Stimulated activated CD8-positive, alpha-beta memory T cell treated with anti-CD3 and anti-CD28 coated beads, Interleukin-15, amount 100 ng/mL, for 4 hours (primary cell): ENCODE data around the gene RBM47.
"Not testable (repeated sequence)": the region's sequence is repeated elsewhere in the genome, so short reads cannot be mapped to it uniquely, and the experiment has no call there.

Source experiments
- DNase-seq, 2 donors: peaks; one replicate each; pipeline ENCODE4 v3.0.0-alpha.2; 2020; ENCODE audit warnings: low read depth in 2 of 2

Gene RBM47

GRCh38 chr4:40446261-40446750 is 183.4 kb downstream of the RBM47 start:
- not testable (repeated sequence) for DNase-seq

- no peak for DNase-seq
Observed at GRCh38 chr4:40445671-40446070, 184.0 kb downstream of the RBM47 start.

- no peak for DNase-seq
Observed at GRCh38 chr4:40441430-40441829, 188.2 kb downstream of the RBM47 start.

- DNase-seq = no peak
Observed at GRCh38 chr4:40439519-40439918, 190.1 kb downstream of the RBM47 start.

GRCh38 chr4:40438384-40439026 is 191.2 kb downstream of the RBM47 start:
- DNase-seq = no peak

- DNase-seq = no peak
Observed at GRCh38 chr4:40437741-40438383, 191.8 kb downstream of the RBM47 start.

- DNase-seq = not testable (repeated sequence)
Observed at GRCh38 chr4:40435306-40435705, 194.4 kb downstream of the RBM47 start.

- DNase-seq = no peak
Observed at GRCh38 chr4:40434126-40434687, 195.5 kb downstream of the RBM47 start.

- DNase-seq = no peak
Observed at GRCh38 chr4:40432504-40432903, 197.2 kb downstream of the RBM47 start.

GRCh38 chr4:40427871-40428270 is 201.8 kb downstream of the RBM47 start:
- DNase-seq = not testable (repeated sequence)

GRCh38 chr4:40427128-40427527 is 202.5 kb downstream of the RBM47 start:
- DNase-seq = no peak

GRCh38 chr4:40425799-40426574 is 203.7 kb downstream of the RBM47 start:
- no peak for DNase-seq

GRCh38 chr4:40423735-40424134 is 205.9 kb downstream of the RBM47 start:
- DNase-seq = no peak

GRCh38 chr4:40421839-40422708 is 207.6 kb downstream of the RBM47 start:
- DNase-seq = no peak

GRCh38 chr4:40419231-40419912 is 210.3 kb downstream of the RBM47 start:
- no peak for DNase-seq

- DNase-seq = no peak
Observed at GRCh38 chr4:40418430-40419230, 211.0 kb downstream of the RBM47 start.

- no peak for DNase-seq
Observed at GRCh38 chr4:40417941-40418340, 211.7 kb downstream of the RBM47 start.

GRCh38 chr4:40414673-40415072 is 215.0 kb downstream of the RBM47 start:
- DNase-seq = no peak

- no peak for DNase-seq
Observed at GRCh38 chr4:40412866-40413795, 216.5 kb downstream of the RBM47 start.
